ENCODE measurements around the gene USP48. TPM values are rescaled to one million over a fixed set of nuclear protein-coding genes. Genes with fewer than 3 reads are reported as not detected.

USP48 gene
- total and polyA plus RNA-seq, 2 of the 4 experiments (the other 2 are of a cell fraction), result 24.7 to 25.0 TPM

GRCh38 chr1:21815724-21816321 is 32.9 kb upstream of the USP48 start:
- Histone ChIP-seq H4K8ac (ENCODE audit: low read depth in 2 of 2, low read length in 2 of 2) (no peak overlapping the region), H2AK5ac (ENCODE audit: low read depth, low read length) (peak overlapping the region; percentile 10; the same call in 1 of the 2 replicates), H4K91ac (ENCODE audit: insufficient read depth, low read depth, low read length) (no peak overlapping the region), H3K79me1 (ENCODE audit: low read depth in 1 of 2, low read length in 2 of 2) (no peaks in the 10 kb centered on the region; a peak in 1 of 4 replicates), H4K20me1 (ENCODE audit: insufficient read depth, low read length) (peaks cover 9% of the 10 kb centered on the region; the same call in 1 of the 2 replicates), H2AFZ (replicated peaks; ENCODE audit: low read length, poor library complexity) (peak overlapping the region; percentile 33), H3K27ac (ENCODE audit: insufficient read depth, low read length) (no peak overlapping the region), H2BK20ac (ENCODE audit: low read depth, low read length) (no peak overlapping the region), H3K36me3 (ENCODE audit: control insufficient read depth, insufficient read depth, low read length) (peaks cover 4% of the 10 kb centered on the region), H3K9ac (ENCODE audit: low read depth, low read length) (no peak overlapping the region), H2BK5ac (ENCODE audit: low read depth, low read length, poor library complexity, severe bottlenecking) (no peak overlapping the region), H3K27me3 (ENCODE audit: control insufficient read depth, insufficient read depth, low read length) (peaks cover 11% of the 10 kb centered on the region), H3K4me3 (ENCODE audit: insufficient read depth, low read depth, low read length) (no peak overlapping the region), H3K9me1 (ENCODE audit: insufficient read depth, low read length) (peaks cover 18% of the 10 kb centered on the region), H4K5ac (ENCODE audit: low read depth, low read length) (no peak overlapping the region), H3K9me3 (ENCODE audit: control insufficient read depth, insufficient read depth, low read length) (peaks cover 2% of the 10 kb centered on the region; the same call in 1 of the 2 replicates), H2BK120ac (ENCODE audit: low read depth, low read length) (no peak overlapping the region), H3K23ac (ENCODE audit: low read depth, low read length) (no peak overlapping the region), H2AK9ac (replicated peaks; ENCODE audit: low read depth, low read length, poor library complexity) (no peak overlapping the region), H3K4me2 (ENCODE audit: low read depth, low read length) (no peak overlapping the region), H3K18ac (ENCODE audit: low read depth, low read length) (no peak overlapping the region), H3K4ac (ENCODE audit: low read depth, low read length) (0 out of 2 replicates have a peak overlapping the region, but pooled peaks have one; percentile 13), H2BK15ac (ENCODE audit: low read depth, low read length) (no peak overlapping the region), H3K4me1 (ENCODE audit: control insufficient read depth, insufficient read depth, low read length) (peaks cover 6% of the 10 kb centered on the region), H3K14ac (replicated peaks; ENCODE audit: low read depth, low read length) (no peak overlapping the region), H3K56ac (ENCODE audit: extremely low read depth, insufficient read depth, low read length) (no peak overlapping the region)
- DNase-seq (peak; percentile 10), ATAC-seq (ENCODE audit: low read depth) (no peak)
- dilution Hi-C loops (cut with HindIII; ENCODE audit: low sequenced_read_pairs, unreplicated experiment) (no loop called here), intact Hi-C loops (cut with micrococcal nuclease) (loop anchor here (5.0 kb wide), 1 partner anchor 34 kb away; the partner anchor contains the start of gene USP48), in situ Hi-C loops (cut with MboI; ENCODE audit: low sequenced_read_pairs) (no loop called here)
- ChIA-PET POLR2A (ENCODE audit: unreplicated experiment) (no interaction called here), CTCF (no interaction called here)
- 87% methylated on average over 5 of the region's 12 CpGs; no CpG with 5 or more reads in 1 of the 2 experiments for WGBS, 2 experiments (ENCODE audit: extremely low coverage in 2 of 2, insufficient read length in 1 of 2)
- TF ChIP-seq MXI1 (IDR thresholded peaks at IDR 0.05; ENCODE audit: borderline replicate concordance, low read depth, low read length), result no peak
- TF ChIP-seq, protein P1, sequence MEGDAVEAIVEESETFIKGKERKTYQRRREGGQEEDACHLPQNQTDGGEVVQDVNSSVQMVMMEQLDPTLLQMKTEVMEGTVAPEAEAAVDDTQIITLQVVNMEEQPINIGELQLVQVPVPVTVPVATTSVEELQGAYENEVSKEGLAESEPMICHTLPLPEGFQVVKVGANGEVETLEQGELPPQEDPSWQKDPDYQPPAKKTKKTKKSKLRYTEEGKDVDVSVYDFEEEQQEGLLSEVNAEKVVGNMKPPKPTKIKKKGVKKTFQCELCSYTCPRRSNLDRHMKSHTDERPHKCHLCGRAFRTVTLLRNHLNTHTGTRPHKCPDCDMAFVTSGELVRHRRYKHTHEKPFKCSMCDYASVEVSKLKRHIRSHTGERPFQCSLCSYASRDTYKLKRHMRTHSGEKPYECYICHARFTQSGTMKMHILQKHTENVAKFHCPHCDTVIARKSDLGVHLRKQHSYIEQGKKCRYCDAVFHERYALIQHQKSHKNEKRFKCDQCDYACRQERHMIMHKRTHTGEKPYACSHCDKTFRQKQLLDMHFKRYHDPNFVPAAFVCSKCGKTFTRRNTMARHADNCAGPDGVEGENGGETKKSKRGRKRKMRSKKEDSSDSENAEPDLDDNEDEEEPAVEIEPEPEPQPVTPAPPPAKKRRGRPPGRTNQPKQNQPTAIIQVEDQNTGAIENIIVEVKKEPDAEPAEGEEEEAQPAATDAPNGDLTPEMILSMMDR (conservative IDR thresholded peaks at IDR 0.05; ENCODE audit: low read depth, low read length), result no peak
- no peak for TF ChIP-seq CEBPB (IDR thresholded peaks at IDR 0.05; ENCODE audit: low read depth, low read length)
- no peak for TF ChIP-seq MAFK (IDR thresholded peaks at IDR 0.05; ENCODE audit: low read depth, low read length)
- TF ChIP-seq BHLHE40 (IDR thresholded peaks at IDR 0.05; ENCODE audit: low read depth, low read length), result no peak
- TF ChIP-seq POLR2A (IDR thresholded peaks at IDR 0.05; ENCODE audit: low read depth, low read length), result no peak
- no peak for TF ChIP-seq RFX5 (IDR thresholded peaks at IDR 0.05; ENCODE audit: low read depth, low read length)
- no peak for TF ChIP-seq USF2 (IDR thresholded peaks at IDR 0.05; ENCODE audit: low read depth, low read length)
- TF ChIP-seq MAZ (IDR thresholded peaks at IDR 0.05; ENCODE audit: borderline replicate concordance, low read depth, low read length), result no peak
- TF ChIP-seq FOS (IDR thresholded peaks at IDR 0.05; ENCODE audit: low read depth, low read length), result no peak
- no peak for TF ChIP-seq RAD21 (IDR thresholded peaks at IDR 0.05; ENCODE audit: low read length)
- no peak for TF ChIP-seq NFE2L2 (IDR thresholded peaks at IDR 0.05; ENCODE audit: low read depth, low read length)
- no peak for TF ChIP-seq SMC3 (IDR thresholded peaks at IDR 0.05; ENCODE audit: low read depth, low read length)
- no TSS peak for BruUV-seq (replicated peaks)

Data from IMR-90 (cell line).